NCI-H1436 treated with DMSO at 0.1 percent for 48 hours (cell line): ENCODE results near the gene MAST2.
"Not testable (repeated sequence)": the region's sequence is repeated elsewhere in the genome, so short reads cannot be mapped to it uniquely, and the experiment has no call there.

Experiments
- DNase-seq: peaks from one replicate; lab custom pipeline; 2025; lab: John Stamatoyannopoulos, UW

MAST2 gene

DNA sequence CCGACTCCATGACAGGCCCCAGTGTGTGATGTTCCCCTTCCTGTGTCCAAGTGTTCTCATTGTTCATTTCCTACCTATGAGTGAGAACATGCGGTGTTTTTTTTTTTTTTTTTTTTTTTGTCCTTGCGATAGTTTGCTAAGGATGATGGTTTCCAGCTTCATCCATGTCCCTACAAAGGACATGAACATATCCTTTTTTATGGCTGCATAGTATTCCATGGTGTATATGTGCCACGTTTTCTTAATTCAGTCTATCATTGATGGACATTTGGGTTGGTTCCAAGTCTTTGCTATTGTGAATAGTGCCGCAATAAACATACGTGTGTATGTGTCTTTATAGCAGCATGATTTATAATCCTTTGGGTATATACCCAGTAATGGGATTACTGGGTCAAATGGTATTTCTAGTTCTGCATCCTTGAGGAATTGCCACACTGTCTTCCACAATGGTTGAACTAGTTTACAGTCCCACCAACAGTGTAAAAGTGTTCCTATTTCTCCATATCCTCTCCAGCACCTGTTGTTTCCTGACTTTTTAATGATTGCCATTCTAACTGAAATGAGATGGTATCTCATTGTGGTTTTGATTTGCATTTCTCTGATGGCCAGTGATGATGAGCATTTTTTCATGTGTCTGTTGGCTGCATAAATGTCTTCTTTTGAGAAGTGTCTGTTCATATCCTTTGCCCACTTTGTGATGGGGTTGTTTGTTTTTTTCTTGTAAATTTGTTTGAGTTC is 54.5 kb downstream of the MAST2 start:
- DNase-seq = not testable (repeated sequence)

DNA sequence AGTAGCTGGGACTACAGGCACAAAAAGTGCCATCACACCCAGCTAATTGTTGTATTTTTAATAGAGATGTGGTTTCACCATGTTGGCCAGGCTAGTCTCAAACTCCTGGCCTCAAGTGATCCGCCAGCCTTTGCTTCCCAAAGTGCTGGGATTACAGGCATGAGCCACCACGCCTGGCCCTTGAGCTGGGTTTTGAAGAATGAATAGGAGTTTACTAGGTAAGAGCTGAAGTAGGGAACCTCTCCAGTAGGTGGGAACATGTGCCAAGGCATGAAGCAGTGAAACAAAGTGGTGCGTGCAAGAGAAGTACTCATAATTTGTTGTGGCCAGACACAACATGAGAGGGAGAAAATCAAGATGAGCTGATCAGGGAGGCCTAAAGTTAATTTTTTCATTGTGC is 55.8 kb downstream of the MAST2 start:
- no peak for DNase-seq

- DNase-seq = no peak
Observed at GRCh38 chr1:45862008-45862407, 58.6 kb downstream of the MAST2 start.

DNA sequence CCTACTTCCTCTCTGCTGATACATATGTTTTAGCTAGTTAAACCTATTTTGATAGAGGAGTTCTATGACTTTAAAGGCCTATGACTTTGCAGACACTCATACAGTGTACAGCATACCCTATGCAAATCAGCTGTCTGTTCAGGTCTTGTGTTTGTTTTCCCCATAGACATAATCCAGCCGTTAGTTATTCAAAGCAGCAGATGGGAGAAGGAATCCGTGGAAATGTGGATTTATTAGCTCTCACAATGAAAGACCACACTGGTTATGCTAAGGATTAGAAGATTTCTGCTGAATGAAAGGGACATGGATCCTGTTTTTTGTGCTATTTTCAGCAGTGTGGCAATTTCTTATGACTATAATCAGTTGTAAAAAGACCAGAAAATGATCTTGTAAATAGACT is 59.8 kb downstream of the MAST2 start:
- DNase-seq = no peak

GRCh38 chr1:45864167-45865106 is 61.0 kb downstream of the MAST2 start:
- no peak for DNase-seq

- DNase-seq = no peak
Observed at GRCh38 chr1:45867697-45868348, 64.4 kb downstream of the MAST2 start.

DNA sequence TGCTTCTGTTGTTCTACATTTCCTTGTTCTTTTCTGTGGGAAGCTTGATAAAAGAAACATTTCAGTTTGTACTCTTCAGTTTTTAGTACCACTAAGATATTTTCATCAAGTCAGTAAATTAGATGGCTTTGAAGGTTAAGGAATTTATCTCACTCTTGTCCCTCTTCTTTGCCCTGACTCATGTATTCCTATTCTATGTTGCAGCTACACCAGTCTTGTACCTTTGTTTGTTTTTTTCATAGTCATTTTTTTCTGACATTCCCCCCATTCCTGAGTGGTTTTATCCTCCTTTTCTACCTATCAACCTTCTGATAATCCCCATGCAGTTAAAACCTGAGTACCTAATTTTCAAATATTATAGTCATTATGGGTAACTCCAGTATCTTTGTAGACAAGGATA is 65.4 kb downstream of the MAST2 start:
- DNase-seq = no peak

- DNase-seq = no peak
Observed at GRCh38 chr1:45870500-45870899, 67.1 kb downstream of the MAST2 start.

DNA sequence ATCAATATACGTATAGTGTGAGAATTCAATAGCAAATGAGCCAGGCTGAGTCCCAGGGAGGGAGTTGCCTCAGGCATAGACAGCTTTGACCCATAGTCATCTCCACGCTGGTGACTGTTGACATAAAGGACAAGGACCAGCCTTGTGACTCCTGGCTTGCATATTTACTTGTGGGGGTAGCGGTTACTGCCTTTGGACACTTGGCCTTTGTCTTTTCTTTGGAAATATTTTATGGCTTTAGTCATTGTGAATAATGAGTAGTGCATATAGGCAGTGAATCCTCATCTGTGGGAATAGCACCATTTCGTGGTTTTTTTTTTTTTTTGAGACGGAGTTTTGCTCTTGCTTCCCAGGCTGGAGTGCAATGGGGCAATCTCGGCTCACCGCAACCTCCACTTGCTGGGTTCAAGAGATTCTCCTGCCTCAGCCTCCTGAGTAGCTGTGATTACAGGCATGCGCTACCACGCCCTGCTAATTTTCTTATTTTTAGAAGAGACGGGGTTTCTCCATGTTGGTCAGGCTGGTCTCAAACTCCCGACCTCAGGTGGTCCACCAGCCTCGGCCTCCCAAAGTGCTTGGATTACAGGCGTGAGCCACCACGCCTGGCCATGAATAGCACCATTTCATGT is 68.9 kb downstream of the MAST2 start:
- not testable (repeated sequence) for DNase-seq

DNA sequence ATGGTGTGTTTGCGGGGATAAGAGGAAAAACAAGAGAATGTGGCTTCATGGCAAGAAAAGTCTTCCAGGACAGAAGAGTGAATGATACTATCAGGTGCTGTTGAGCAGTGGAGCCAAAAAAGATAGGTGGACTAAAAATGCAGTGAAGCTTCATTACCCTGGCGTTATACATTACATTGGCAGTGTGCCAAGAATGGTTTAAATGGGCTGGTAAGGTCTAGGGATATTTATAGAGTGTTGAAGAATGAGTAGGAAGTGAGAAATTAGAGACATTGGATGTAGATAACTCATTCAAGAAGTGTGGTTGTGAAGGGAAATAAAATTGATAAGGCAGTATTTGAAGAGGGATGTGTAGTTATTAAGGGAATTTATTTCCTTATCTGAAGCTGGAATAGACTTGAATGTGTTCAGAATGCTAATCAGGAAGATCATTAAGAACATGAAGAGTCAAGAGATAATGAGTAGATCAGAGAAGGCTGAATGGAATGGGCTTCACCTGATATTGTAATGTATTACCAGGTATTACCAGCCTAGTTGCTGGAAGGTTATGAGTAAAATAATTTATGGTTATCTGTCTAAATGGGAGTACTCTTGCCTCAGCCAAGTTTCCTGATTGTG is 72.7 kb downstream of the MAST2 start:
- no peak for DNase-seq

- DNase-seq = no peak
Observed at GRCh38 chr1:45877264-45877663, 73.9 kb downstream of the MAST2 start.

DNA sequence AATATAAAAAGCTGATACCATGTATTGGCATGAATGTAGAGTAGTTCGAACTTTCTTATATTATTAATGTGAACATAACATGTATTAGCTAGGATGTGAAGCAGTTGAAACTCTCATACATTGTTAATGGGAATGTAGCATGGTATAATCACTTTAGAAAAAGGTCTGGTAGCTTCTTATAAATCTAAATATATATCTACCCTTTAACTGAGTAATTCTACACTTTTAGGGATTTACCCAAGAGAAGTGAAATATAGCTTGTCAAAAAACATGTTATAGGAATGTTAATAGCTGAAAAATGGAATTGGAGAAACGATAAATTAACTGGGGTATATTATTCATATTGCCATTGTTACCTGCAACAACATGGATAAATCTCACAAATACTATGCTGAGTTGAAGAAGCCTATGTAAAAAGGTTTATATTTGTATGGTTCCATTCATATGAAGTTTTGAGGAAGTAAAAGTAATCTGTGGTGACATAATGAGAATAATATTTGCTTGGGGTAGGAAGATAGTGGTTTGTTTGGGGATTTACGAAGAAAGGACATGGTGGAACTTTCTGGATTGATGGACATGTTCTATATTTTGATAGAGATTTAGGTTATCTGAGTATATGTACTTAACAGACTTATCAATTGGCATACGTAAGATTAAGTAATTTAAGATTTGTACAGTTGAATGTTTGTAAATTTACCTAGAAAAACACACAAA is 76.6 kb downstream of the MAST2 start:
- no peak for DNase-seq

- DNase-seq = no peak
Observed at GRCh38 chr1:45880930-45881329, 77.5 kb downstream of the MAST2 start.

DNA sequence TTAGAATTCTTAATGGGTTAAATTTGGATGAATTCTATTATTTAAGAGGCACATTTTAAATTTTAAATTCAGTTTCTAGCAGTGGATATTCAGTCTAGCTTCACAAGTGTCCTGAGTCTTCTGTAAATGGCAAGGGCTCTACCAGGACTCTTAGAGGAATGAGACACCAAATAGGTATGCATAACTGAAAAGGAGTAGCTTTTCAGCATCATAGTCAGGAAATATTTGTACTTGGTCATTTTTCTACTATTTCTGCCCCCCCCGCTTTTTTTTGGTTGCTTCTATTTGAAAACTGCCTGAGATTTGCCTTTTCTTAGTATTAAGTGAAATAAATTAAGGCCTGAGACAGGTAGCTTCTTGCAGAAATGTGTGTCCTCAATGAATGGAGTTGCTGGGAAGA is 80.2 kb downstream of the MAST2 start:
- no peak for DNase-seq

GRCh38 chr1:45884700-45885099 is 81.3 kb downstream of the MAST2 start:
- no peak for DNase-seq

GRCh38 chr1:45886229-45886628 is 82.8 kb downstream of the MAST2 start:
- no peak for DNase-seq

- DNase-seq = no peak
Observed at GRCh38 chr1:45887156-45887842, 83.9 kb downstream of the MAST2 start.

- DNase-seq = no peak
Observed at GRCh38 chr1:45890078-45890477, 86.7 kb downstream of the MAST2 start.

DNA sequence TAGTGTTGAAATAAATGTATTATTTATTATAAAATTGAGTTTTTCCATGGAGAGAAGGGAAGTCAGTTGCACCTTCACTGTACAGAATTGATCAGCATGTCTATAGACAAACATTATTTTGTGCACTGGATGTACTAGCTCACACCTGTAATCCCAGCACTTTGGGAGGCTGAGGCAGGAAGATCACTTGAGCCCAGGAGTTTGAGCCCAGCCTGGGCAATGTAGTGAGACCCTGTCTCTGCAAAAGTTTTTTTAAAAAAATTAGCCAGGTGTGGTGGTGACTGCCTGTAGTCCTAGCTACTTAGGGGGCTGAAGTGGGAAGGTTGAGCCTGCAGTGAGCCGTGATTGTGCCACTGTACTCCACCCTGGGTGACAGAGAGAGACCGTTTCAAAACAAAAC is 87.7 kb downstream of the MAST2 start:
- no peak for DNase-seq

DNA sequence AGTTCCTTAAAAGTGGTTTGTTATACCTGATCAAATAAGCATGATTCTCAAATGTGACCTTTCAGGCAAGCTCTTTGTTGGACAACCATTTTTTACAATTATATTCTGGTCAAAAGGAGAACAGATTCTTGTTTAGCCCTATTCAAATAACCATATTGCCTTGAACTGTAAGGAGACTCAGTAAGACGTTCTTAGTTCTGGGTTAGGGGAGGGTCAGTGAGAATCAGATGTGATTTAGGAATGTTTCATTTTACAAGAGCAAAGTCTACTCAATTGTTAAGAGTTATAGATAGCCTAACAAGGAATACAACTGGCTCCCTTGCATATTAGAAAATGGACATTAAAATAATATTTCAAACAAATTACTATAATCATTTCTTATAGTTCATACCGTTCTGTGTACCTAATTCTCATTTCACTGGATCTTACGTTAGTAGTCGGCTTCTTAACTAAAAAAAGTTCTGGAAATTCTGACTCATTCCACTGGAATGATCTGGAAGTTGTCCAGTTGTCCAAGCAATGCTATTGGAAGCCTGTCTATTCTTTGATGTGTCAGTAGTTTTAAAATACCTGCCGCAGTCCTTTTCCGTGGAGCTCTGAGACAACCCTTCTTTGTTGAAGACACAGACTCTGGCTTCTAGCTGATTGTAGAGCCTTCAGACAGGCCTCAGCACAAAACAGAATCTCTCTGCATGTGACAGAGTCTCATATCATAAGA is 88.8 kb downstream of the MAST2 start:
- DNase-seq = no peak
